Central memory CD4-positive, alpha-beta T cell (primary cell): ENCODE results near the gene ULK2.
A peak's percentile ranks its signal among the peaks of the same experiment; 100 is the strongest.
"Not testable (repeated sequence)": the region's sequence is repeated elsewhere in the genome, so short reads cannot be mapped to it uniquely, and the experiment has no call there.

Experiments used
- DNase-seq: peaks from one replicate; pipeline ENCODE4 v3.0.0; 2022

The ULK2 gene

DNA sequence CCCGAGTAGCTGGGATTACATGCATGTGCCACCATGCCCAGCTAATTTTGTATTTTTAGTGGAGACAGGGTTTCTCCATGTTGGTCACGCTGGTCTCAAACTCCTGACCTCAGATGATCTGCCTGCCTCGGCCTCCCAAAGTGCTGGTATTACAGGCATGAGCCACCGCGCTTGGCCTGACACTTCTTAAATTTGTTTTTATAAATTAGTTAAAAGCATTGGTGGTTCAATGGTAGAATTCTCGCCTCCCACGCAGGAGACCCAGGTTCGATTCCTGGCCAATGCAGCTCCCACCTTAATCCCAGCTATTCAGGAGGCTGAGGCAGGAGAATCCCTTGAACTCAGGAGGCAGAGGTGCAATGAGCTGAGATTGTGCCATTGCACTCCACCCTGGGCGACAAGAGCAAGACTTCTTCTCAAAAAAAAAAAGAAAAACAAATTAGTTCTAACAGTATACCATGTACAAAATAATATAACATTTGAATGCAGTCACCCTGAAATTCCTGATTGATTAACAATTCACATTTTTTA is 7.0 kb downstream of the ULK2 start:
- not testable (repeated sequence) for DNase-seq

GRCh38 chr17:19857640-19858039 is 10.1 kb downstream of the ULK2 start:
- no peak for DNase-seq

- no peak for DNase-seq
Observed at GRCh38 chr17:19833914-19834313, 33.8 kb downstream of the ULK2 start.

- DNase-seq = no peak
Observed at GRCh38 chr17:19830061-19830460, 37.7 kb downstream of the ULK2 start.

- peak; percentile 2 for DNase-seq
Observed at GRCh38 chr17:19812407-19812806, 55.3 kb downstream of the ULK2 start.

GRCh38 chr17:19805006-19805405 is 62.7 kb downstream of the ULK2 start:
- no peak for DNase-seq

DNA sequence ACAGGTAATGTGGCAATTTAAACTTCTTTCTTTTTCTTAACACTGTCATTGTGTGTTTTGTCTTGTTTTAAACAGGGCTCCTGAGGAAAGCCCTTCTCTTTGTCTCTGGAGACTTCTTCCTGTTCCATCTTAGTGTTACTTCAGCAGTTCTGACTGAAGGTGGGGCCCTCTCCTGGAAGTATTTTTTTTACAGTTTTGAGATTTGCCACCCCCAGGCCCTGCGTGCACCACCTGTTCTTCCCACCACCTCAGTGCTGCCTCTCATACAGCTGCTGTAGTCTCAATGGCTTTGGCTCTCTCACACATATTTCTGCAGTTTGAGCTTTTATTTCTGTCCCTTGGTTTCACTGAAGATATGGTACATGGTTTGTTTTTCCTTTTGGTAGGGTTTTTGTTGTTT is 67.2 kb downstream of the ULK2 start:
- DNase-seq = peak; percentile 0

- DNase-seq = no peak
Observed at GRCh38 chr17:19799796-19800195, 67.9 kb downstream of the ULK2 start.

DNA sequence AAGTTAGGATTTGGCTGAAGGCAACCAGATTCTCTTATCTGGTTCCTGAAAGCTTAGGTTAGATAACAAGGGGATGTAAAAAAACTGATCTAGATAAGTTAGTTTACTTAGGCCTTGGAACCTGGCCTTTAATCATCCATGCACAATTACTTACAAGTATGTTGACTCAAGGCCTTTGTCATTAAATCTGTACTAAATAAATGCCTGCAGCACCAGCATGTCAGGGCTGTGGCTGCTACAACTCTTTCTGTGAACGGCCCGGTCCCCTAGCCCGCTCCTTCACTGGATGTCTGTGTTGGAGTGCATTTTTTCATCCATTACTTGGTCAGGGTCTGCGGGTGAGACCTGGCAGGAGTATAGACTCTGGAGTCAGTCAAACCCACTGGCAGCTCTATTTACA is 71.3 kb downstream of the ULK2 start:
- DNase-seq = no peak

DNA sequence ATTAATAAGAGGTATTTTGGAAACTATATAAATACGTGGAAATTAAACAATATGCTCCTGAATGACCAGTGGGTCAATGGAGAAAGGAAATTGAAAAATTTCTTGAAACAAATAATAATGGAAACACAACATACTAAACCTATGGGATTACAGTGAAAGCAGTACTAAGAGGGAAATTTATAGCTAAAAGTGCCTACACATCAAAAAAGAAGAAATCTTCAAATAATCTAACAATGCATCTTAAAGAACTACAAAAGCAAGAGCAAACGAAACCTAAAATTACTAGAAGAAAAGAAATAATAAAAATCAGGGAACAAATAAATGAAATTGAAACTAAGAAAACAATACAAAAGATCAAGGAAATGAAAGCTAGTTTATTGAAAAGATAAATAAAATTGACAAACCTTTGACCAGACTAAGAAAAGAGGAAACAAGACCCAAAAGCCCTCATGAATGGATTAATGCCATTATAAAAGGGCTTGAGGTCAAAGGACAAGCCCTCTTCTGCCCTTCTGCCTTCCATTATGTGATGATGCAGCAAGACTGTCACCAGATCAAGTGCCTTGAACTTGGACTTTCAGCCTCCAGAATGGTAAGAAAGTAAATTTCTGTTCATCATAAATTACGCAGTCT is 75.7 kb downstream of the ULK2 start:
- no peak for DNase-seq

GRCh38 chr17:19787733-19788357 is 79.9 kb downstream of the ULK2 start:
- no peak for DNase-seq

DNA sequence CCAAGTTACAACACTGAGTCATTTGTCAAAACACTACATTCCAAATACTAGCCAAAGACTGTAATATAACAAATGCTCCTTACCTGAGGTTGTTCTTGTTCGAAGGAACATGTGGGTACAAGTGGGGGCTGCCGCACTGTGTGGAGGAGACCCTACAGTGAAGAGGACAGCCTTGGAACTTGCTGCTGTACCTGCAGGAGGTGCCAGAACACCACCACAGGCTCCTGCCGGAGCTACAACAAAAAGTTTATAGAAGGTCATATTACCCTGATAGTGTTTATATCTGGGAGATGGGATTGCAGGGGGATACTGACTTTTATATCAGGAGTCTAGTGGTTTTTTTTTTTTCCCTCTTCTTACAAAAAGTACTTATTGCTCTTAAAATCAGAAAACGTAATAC is 81.9 kb downstream of the ULK2 start:
- DNase-seq = no peak

DNA sequence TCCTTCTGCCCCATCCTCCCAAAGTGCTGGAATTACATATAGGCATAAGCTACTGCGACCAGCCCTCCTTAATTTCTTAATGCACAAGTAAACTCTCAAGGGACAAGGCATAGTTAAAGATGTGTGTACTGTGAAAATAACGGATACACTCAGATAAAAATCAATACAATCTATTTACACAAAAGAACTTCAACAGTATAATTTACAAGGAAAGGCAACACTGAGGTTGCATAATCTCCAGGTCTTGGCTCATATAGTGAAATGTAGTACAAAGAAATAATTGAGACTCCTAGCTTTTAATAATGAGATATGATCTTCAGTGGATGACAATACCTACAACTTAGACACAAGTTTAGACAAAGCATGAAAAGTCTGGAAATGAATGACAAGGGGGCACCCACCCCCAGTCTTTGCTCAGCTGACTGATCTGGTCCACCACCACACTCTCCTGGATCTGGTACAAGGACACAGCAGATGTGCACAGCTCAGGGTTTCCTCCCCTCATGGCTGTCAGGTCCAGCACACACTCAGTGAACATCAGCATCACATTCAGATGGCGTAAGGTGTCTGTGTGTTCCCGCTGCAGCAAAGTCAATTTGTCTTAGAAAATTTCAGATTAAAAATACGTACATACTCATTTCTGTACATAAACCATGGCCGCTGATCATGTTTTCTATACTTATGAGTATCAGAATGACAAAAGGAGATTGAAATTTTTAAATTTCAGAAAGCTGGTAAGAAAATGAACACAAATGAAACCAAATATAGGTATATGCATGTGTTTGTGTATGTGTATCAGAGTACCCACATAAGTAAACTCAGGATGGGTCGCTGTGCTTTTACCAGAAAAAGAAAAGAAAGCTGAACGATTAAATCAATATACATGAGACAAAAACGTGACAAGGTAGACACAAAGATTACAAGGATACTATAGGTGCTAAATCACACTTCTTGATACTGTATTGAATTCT is 86.0 kb downstream of the ULK2 start:
- DNase-seq = no peak

DNA sequence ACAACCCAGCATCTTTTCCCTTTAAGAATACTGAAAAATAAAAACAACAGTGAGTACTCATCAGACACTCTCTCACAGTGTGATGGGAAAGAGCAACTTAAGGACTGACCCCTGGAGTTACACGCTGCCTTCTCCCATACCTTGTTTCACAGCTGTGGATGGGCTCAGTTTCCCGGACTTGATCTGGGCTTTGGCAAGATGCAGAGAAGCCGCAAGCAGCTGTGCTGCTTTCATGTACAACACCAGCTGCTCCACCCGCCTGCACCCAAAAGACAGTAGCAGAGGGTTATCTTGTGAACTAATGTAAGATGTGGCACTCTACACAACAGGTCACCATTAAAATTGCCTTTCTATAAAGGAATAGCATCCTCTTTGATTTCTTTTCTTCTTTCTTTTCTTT is 86.9 kb downstream of the ULK2 start:
- no peak for DNase-seq

DNA sequence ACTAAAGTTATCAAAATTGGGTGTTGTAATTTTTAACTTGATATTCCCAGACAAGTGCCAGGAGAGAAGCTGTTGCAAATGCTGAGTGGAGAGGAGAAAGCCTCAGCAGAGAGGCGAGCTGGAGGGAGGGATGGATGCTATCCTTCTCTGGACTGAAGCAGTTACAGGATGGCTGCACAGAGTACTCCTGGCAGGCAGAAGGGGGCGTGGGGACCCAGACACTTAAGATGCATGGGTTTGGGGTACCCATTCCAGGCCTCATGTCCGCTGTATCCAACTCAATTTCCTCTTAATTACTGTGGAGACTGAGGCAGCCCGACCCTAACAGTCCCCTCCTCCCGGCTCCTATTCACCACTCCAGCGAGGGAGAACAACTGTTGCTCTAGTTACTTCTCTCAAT is 94.2 kb downstream of the ULK2 start:
- no peak for DNase-seq

GRCh38 chr17:19771971-19772630 is 95.6 kb downstream of the ULK2 start:
- peak; percentile 88 for DNase-seq

- DNase-seq = no peak
Observed at GRCh38 chr17:19770985-19771735, 96.6 kb downstream of the ULK2 start.

GRCh38 chr17:19769946-19770652 is 97.6 kb downstream of the ULK2 start:
- DNase-seq = no peak

DNA sequence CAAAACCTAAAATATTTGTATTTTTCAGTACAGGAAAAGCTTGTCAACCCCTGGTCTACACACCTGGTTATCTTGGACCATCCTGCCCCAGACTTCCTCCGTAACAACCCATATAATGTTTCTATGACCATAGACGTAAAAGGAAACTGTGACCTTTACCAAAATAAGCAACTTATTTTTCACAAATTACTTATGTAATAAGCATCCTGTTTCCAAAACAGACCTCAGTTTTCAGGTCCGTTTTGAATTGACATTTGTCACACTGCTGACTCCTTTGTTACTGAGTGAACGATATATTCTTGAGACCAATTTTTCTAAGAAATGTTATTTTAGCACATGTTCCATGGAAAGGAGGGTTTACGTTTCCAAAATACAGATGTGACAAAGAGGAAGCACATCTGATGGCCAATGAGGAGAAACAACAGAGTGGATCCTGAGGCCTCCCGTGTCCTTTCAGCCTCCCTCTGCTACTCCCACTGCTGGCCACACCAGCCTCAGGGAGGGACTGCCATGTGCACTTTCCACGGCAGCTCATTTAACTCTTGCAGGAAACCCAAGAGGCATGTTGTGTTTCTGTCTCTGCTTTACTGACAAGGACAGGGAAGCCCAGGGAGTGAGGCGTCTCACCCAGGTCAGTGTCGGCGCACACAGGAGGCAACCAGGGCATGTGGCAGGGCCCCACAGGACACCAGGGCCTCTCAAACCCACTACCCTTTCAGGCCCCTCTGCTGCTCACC is 99.5 kb downstream of the ULK2 start:
- DNase-seq = peak; percentile 4

- DNase-seq = peak; percentile 67
Observed at GRCh38 chr17:19766421-19767270, 101.1 kb downstream of the ULK2 start.
